ENCODE data around the gene ATG12.

- TF ChIP-seq, protein P1, sequence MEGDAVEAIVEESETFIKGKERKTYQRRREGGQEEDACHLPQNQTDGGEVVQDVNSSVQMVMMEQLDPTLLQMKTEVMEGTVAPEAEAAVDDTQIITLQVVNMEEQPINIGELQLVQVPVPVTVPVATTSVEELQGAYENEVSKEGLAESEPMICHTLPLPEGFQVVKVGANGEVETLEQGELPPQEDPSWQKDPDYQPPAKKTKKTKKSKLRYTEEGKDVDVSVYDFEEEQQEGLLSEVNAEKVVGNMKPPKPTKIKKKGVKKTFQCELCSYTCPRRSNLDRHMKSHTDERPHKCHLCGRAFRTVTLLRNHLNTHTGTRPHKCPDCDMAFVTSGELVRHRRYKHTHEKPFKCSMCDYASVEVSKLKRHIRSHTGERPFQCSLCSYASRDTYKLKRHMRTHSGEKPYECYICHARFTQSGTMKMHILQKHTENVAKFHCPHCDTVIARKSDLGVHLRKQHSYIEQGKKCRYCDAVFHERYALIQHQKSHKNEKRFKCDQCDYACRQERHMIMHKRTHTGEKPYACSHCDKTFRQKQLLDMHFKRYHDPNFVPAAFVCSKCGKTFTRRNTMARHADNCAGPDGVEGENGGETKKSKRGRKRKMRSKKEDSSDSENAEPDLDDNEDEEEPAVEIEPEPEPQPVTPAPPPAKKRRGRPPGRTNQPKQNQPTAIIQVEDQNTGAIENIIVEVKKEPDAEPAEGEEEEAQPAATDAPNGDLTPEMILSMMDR (IDR thresholded peaks at IDR 0.05) = no peak
- no peak for TF ChIP-seq POLR2AphosphoS5 (IDR thresholded peaks at IDR 0.05; ENCODE audit: insufficient read depth in 1 of 2, low read depth in 1 of 2)
Observed at GRCh38 chr5:115849258-115849798, 8.0 kb upstream of the ATG12 start.
